Smooth muscle cell (in vitro differentiated cells): Measurements from ENCODE around the gene CDC42EP3. TPM values are rescaled to one million over a fixed set of nuclear protein-coding genes. Genes with fewer than 3 reads are reported as not detected.
A peak's percentile ranks its signal among the peaks of the same experiment; 100 is the strongest.

Experiments used
- DNase-seq: peaks from one replicate; lab custom pipeline; 2025; ENCODE audit not compliant: unreplicated experiment; lab: John Stamatoyannopoulos, UW
- H2AFZ ChIP-seq: fragments of 200-600 bp; sonication (generic); 2 replicates; pipeline ENCODE4 v1.6.0; 2016; ENCODE audit warnings: antibody characterized with exemption, low read depth, mild to moderate bottlenecking
- H3F3A ChIP-seq: fragments of 200-600 bp; sonication (generic); 2 replicates; pipeline ENCODE4 v1.6.0; 2017; ENCODE audit warnings: antibody characterized with exemption, low read depth
- H3K27ac ChIP-seq: fragments of 200-600 bp; sonication (generic); 2 replicates; pipeline ENCODE4 v1.5.1; 2016; ENCODE audit warnings: low read depth, mild to moderate bottlenecking
- H3K27me3 ChIP-seq: fragments of 200-600 bp; sonication (generic); 2 replicates; pipeline ENCODE4 v1.6.1; 2016; ENCODE audit warnings: low read depth, mild to moderate bottlenecking
- H3K36me3 ChIP-seq: fragments of 200-600 bp; sonication (generic); 2 replicates; pipeline ENCODE4 v1.5.1; 2016; ENCODE audit warnings: low read depth
- H3K4me1 ChIP-seq: fragments of 200-600 bp; sonication (generic); 2 replicates; pipeline ENCODE4 v1.5.1; 2016; ENCODE audit warnings: low read depth
- H3K4me2 ChIP-seq: fragments of 200-600 bp; sonication (generic); 2 replicates; pipeline ENCODE4 v1.6.0; 2016; ENCODE audit warnings: mild to moderate bottlenecking
- H3K4me3 ChIP-seq: fragments of 200-600 bp; sonication (generic); 2 replicates; pipeline ENCODE4 v1.5.1; 2016; ENCODE audit warnings: mild to moderate bottlenecking
- H3K79me2 ChIP-seq: fragments of 200-600 bp; sonication (generic); 2 replicates; pipeline ENCODE4 v1.6.0; 2016; ENCODE audit warnings: low read depth, mild to moderate bottlenecking
- H3K9ac ChIP-seq: fragments of 200-600 bp; sonication (generic); 2 replicates; pipeline ENCODE4 v1.6.0; 2016; ENCODE audit warnings: low read depth
- H3K9me3 ChIP-seq: fragments of 200-600 bp; sonication (generic); replicated peaks from 2 replicates; pipeline ENCODE4 v1.5.1; 2016; ENCODE audit warnings: low read depth
- H4K20me1 ChIP-seq: fragments of 200-600 bp; sonication (generic); 2 replicates; pipeline ENCODE4 v1.6.0; 2016; ENCODE audit warnings: low read depth
- CTCF ChIP-seq: fragments of 200-600 bp; sonication (generic); IDR thresholded peaks from 2 replicates; pipeline ENCODE4 v1.5.1; 2017; ENCODE audit warnings: borderline replicate concordance, mild to moderate bottlenecking, antibody characterized with exemption; ENCODE audit not compliant: insufficient read depth, poor library complexity, severe bottlenecking
- WGBS: methylation state at CpG from one replicate; pipeline ENCODE4 v1.1.7; 2016; ENCODE audit warnings: low lambda C conversion rate; 5-methylcytosine and 5-hydroxymethylcytosine counted together
- polyA plus RNA-seq: library from polyadenylated mRNA; unstranded; fragments of >200 nt; fragmentation: Nextera tagmentation; extraction: Ambion mirVana; gene quantifications from 2 replicates; pipeline ENCODE4 v1.2.1, GENCODE V29; 2016
- total RNA-seq: library from RNA; depleted of rRNA; stranded (reverse); fragments of >200 nt; gene quantifications from 2 replicates; pipeline ENCODE4 v1.2.3, GENCODE V29; 2014

Gene CDC42EP3
- total and polyA plus RNA-seq, 2 experiments from 2014 or later, result 40.0 to 51.1 TPM

GRCh38 chr2:37637190-37637860, 34.1 kb downstream of the CDC42EP3 start:
- H3K27ac ChIP-seq, result no peak overlapping the region
- 76% methylated on average over 5 of the region's 5 CpGs for WGBS
- no peaks in the 10 kb centered on the region for H4K20me1 ChIP-seq
- H3F3A ChIP-seq, result no peaks in the 10 kb centered on the region
- H3K9me3 ChIP-seq, result no peaks in the 10 kb centered on the region
- no peak overlapping the region for H3K4me2 ChIP-seq
- no peaks in the 10 kb centered on the region for H3K4me1 ChIP-seq
- H2AFZ ChIP-seq, result no peak overlapping the region
- no peak for DNase-seq
- H3K9ac ChIP-seq, result no peak overlapping the region
- peaks cover 7% of the 10 kb centered on the region for H3K79me2 ChIP-seq
- H3K4me3 ChIP-seq, result no peak overlapping the region
- TF ChIP-seq CTCF, result no peak
- no peaks in the 10 kb centered on the region for H3K36me3 ChIP-seq
- H3K27me3 ChIP-seq, result no peaks in the 10 kb centered on the region

- WGBS, result 97% methylated on average over 4 of the region's 4 CpGs
- Histone ChIP-seq H3K9ac (no peak overlapping the region), H4K20me1 (no peaks in the 10 kb centered on the region), H3K27me3 (no peaks in the 10 kb centered on the region), H3K79me2 (no peaks in the 10 kb centered on the region), H2AFZ (no peak overlapping the region), H3K4me2 (no peak overlapping the region), H3K4me3 (no peak overlapping the region), H3K4me1 (no peaks in the 10 kb centered on the region), H3K27ac (no peak overlapping the region), H3K9me3 (no peaks in the 10 kb centered on the region), H3F3A (no peaks in the 10 kb centered on the region), H3K36me3 (no peaks in the 10 kb centered on the region)
- no peak for TF ChIP-seq CTCF
- DNase-seq, result no peak
Measured at GRCh38 chr2:37636381-37637066, 34.9 kb downstream of the CDC42EP3 start.

- no peaks in the 10 kb centered on the region for H3K4me1 ChIP-seq
- H3K4me2 ChIP-seq, result no peak overlapping the region
Measured at GRCh38 chr2:37635504-37636380, 35.7 kb downstream of the CDC42EP3 start.

More at GRCh38 chr2:37635504-37636380, 35.7 kb downstream of the CDC42EP3 start:
- Histone ChIP-seq H3F3A (no peaks in the 10 kb centered on the region), H3K79me2 (no peaks in the 10 kb centered on the region), H3K36me3 (no peaks in the 10 kb centered on the region), H3K9ac (no peak overlapping the region), H3K27ac (peak overlapping the region; percentile 22), H4K20me1 (no peaks in the 10 kb centered on the region), H2AFZ (no peak overlapping the region), H3K9me3 (no peaks in the 10 kb centered on the region), H3K4me3 (no peak overlapping the region), H3K27me3 (no peaks in the 10 kb centered on the region)
- no peak for TF ChIP-seq CTCF
- no peak for DNase-seq
- 60% methylated on average over 8 of the region's 8 CpGs for WGBS
